Smooth muscle cell (in vitro differentiated cells): Measurements from ENCODE around the gene DPH3. TPM values are rescaled to one million over a fixed set of nuclear protein-coding genes. Genes with fewer than 3 reads are reported as not detected.
"Not testable (repeated sequence)": the region's sequence is repeated elsewhere in the genome, so short reads cannot be mapped to it uniquely, and the experiment has no call there.

ENCODE experiments used
- DNase-seq: peaks from one replicate; lab custom pipeline; 2025; ENCODE audit not compliant: unreplicated experiment; lab: John Stamatoyannopoulos, UW
- H2AFZ ChIP-seq: fragments of 200-600 bp; sonication (generic); 2 replicates; pipeline ENCODE4 v1.6.0; 2016; ENCODE audit warnings: antibody characterized with exemption, low read depth, mild to moderate bottlenecking
- H3F3A ChIP-seq: fragments of 200-600 bp; sonication (generic); 2 replicates; pipeline ENCODE4 v1.6.0; 2017; ENCODE audit warnings: antibody characterized with exemption, low read depth
- H3K27ac ChIP-seq: fragments of 200-600 bp; sonication (generic); 2 replicates; pipeline ENCODE4 v1.5.1; 2016; ENCODE audit warnings: low read depth, mild to moderate bottlenecking
- H3K27me3 ChIP-seq: fragments of 200-600 bp; sonication (generic); 2 replicates; pipeline ENCODE4 v1.6.1; 2016; ENCODE audit warnings: low read depth, mild to moderate bottlenecking
- H3K36me3 ChIP-seq: fragments of 200-600 bp; sonication (generic); 2 replicates; pipeline ENCODE4 v1.5.1; 2016; ENCODE audit warnings: low read depth
- H3K4me1 ChIP-seq: fragments of 200-600 bp; sonication (generic); 2 replicates; pipeline ENCODE4 v1.5.1; 2016; ENCODE audit warnings: low read depth
- H3K4me2 ChIP-seq: fragments of 200-600 bp; sonication (generic); 2 replicates; pipeline ENCODE4 v1.6.0; 2016; ENCODE audit warnings: mild to moderate bottlenecking
- H3K4me3 ChIP-seq: fragments of 200-600 bp; sonication (generic); 2 replicates; pipeline ENCODE4 v1.5.1; 2016; ENCODE audit warnings: mild to moderate bottlenecking
- H3K79me2 ChIP-seq: fragments of 200-600 bp; sonication (generic); 2 replicates; pipeline ENCODE4 v1.6.0; 2016; ENCODE audit warnings: low read depth, mild to moderate bottlenecking
- H3K9ac ChIP-seq: fragments of 200-600 bp; sonication (generic); 2 replicates; pipeline ENCODE4 v1.6.0; 2016; ENCODE audit warnings: low read depth
- H3K9me3 ChIP-seq: fragments of 200-600 bp; sonication (generic); replicated peaks from 2 replicates; pipeline ENCODE4 v1.5.1; 2016; ENCODE audit warnings: low read depth
- H4K20me1 ChIP-seq: fragments of 200-600 bp; sonication (generic); 2 replicates; pipeline ENCODE4 v1.6.0; 2016; ENCODE audit warnings: low read depth
- CTCF ChIP-seq: fragments of 200-600 bp; sonication (generic); IDR thresholded peaks from 2 replicates; pipeline ENCODE4 v1.5.1; 2017; ENCODE audit warnings: borderline replicate concordance, mild to moderate bottlenecking, antibody characterized with exemption; ENCODE audit not compliant: insufficient read depth, poor library complexity, severe bottlenecking
- WGBS: methylation state at CpG from one replicate; pipeline ENCODE4 v1.1.7; 2016; ENCODE audit warnings: low lambda C conversion rate; 5-methylcytosine and 5-hydroxymethylcytosine counted together
- polyA plus RNA-seq: library from polyadenylated mRNA; unstranded; fragments of >200 nt; fragmentation: Nextera tagmentation; extraction: Ambion mirVana; gene quantifications from 2 replicates; pipeline ENCODE4 v1.2.1, GENCODE V29; 2016
- total RNA-seq: library from RNA; depleted of rRNA; stranded (reverse); fragments of >200 nt; gene quantifications from 2 replicates; pipeline ENCODE4 v1.2.3, GENCODE V29; 2014

DPH3 gene
- total RNA-seq (42.9 and 44.7 TPM in 2 replicates), polyA plus RNA-seq (69.5 and 78.8 TPM in 2 replicates)

GRCh38 chr3:16264708-16265454, at the start of gene DPH3, which contains the start of gene OXNAD1:
Gene DPH3 (minus strand): TSS chr3:16264943. CDS start chr3:16264876, 67 bp downstream.
Gene OXNAD1 (plus strand): TSS chr3:16265212. CDS start chr3:16270953, 5,741 bp downstream.
- no peaks in the 10 kb centered on the region for H3F3A ChIP-seq
- peaks cover 7% of the 10 kb centered on the region for H4K20me1 ChIP-seq
- H3K36me3 ChIP-seq = peaks cover 9% of the 10 kb centered on the region
- H3K4me2 ChIP-seq = peak within 1 kb of the TSS; percentile 96
- WGBS = under 1% methylated on average over 61 of the region's 61 CpGs
- peak within 1 kb of the TSS; percentile 74 for H2AFZ ChIP-seq
- H3K79me2 ChIP-seq = peaks cover 56% of the 10 kb centered on the region
- TF ChIP-seq CTCF = no peak
- H3K9ac ChIP-seq = peak within 1 kb of the TSS; percentile 96
- H3K4me3 ChIP-seq = peak within 1 kb of the TSS; percentile 71
- DNase-seq = peak; percentile 95
- peak within 1 kb of the TSS; percentile 86 for H3K27ac ChIP-seq
- no peaks in the 10 kb centered on the region for H3K9me3 ChIP-seq
- no peaks in the 10 kb centered on the region for H3K27me3 ChIP-seq
- H3K4me1 ChIP-seq = peaks cover 6% of the 10 kb centered on the region

DNA sequence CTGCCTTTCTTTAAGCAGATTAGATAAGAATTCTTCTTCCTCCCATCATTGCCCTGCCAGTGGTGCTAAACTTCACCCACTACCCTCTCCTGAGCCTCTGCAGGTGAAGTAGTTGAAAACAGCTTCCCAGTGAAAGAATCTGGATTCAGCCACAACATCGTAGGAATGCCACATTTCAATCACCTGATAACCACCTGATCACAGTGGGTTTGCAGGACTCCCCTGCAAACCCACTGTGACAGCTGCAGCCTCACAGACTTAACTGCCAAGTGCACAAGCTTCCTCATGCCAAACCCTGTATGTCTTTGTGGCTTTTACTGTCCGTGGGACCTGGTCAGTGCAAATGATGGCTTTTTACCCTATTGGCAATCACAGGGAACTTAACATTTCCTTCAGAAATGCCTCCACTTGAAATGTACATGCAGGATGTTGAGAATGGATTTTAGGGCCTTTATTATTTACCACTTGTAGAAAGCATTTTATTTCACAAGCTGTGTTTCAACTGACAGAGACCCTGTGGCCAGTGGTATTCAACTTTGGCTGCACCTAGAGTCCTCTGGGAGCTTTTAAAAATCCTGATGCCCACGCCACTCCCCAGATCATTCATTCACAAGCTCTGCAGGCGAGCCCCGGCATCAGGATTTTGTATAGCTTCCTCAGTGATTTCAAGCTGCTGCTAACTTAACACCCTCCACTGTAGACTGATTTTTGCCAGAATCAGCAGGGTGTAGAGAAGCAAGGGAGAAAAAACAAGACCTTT, 49.3 kb upstream of the DPH3 start:
- WGBS = 78% methylated on average over 5 of the region's 5 CpGs
- no peaks in the 10 kb centered on the region for H3K27me3 ChIP-seq
- no peak overlapping the region for H3K4me3 ChIP-seq
- H3K36me3 ChIP-seq = no peaks in the 10 kb centered on the region
- H3K4me2 ChIP-seq = no peak overlapping the region
- DNase-seq = no peak
- H3K79me2 ChIP-seq = no peaks in the 10 kb centered on the region
- H4K20me1 ChIP-seq = no peaks in the 10 kb centered on the region
- H3K9me3 ChIP-seq = no peaks in the 10 kb centered on the region
- no peak for TF ChIP-seq CTCF
- no peaks in the 10 kb centered on the region for H3F3A ChIP-seq
- no peaks in the 10 kb centered on the region for H3K4me1 ChIP-seq
- H3K9ac ChIP-seq = no peak overlapping the region
- no peak overlapping the region for H2AFZ ChIP-seq
- H3K27ac ChIP-seq = no peak overlapping the region

DNA sequence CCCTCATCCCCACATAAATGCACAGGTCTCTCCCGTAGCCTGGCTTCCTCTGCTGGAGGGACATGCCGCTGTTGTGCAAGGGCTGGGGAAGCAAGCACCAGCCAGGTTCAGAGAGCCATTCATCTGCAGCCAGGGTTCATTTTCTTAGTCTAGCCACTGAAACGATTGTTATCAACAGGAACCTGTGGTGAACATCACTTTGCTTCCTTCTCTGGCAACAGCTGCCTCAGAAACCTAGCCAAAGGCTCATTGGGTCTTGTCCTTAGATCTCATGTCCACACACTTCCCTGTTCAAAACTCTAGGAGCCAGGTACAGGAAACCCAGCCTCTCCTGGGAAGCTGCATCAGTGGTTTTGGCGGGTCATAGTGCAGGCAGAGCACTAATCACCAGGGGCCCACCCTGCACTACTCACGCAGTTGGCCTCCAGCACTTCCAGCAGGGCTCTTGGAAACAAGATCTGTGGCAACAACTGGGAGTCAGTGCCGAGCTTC, 47.3 kb upstream of the DPH3 start:
- H3K4me3 ChIP-seq = no peak overlapping the region
- no peaks in the 10 kb centered on the region for H3K27me3 ChIP-seq
- no peaks in the 10 kb centered on the region for H4K20me1 ChIP-seq
- no peaks in the 10 kb centered on the region for H3K79me2 ChIP-seq
- no peak overlapping the region for H3K9ac ChIP-seq
- no peaks in the 10 kb centered on the region for H3K4me1 ChIP-seq
- 63% methylated on average over 6 of the region's 6 CpGs for WGBS
- no peaks in the 10 kb centered on the region for H3K9me3 ChIP-seq
- H2AFZ ChIP-seq = no peak overlapping the region
- H3F3A ChIP-seq = no peaks in the 10 kb centered on the region
- peak overlapping the region; percentile 31 for H3K27ac ChIP-seq
- no peak for TF ChIP-seq CTCF
- no peak for DNase-seq
- no peaks in the 10 kb centered on the region for H3K36me3 ChIP-seq
- H3K4me2 ChIP-seq = no peak overlapping the region

DNA sequence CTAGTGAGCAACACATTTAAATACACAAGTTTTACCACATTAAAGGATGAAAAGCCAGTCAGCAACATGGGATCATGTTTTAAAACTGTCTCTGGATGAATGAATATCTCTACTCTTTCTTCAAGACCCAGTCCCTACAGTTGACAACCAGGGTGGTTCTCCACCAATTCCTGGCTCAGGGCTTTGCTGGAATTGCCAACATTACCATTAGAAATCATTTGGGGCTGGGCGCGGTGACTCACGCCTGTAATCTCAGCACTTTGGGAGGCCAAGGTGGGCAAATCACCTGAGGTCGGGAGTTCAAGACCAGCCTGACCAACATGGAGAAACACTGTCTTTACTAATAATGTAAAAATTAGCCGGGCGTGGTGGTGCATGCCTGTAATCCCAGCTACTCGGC, 45.7 kb upstream of the DPH3 start:
- H3K4me2 ChIP-seq, DNase-seq, H3K27me3 ChIP-seq, H4K20me1 ChIP-seq, H3K79me2 ChIP-seq, H3F3A ChIP-seq, H2AFZ ChIP-seq, H3K9me3 ChIP-seq, H3K9ac ChIP-seq, H3K4me3 ChIP-seq, H3K4me1 ChIP-seq, H3K36me3 ChIP-seq: not testable (repeated sequence)
- peak overlapping the region; percentile 28 for H3K27ac ChIP-seq
- 95% methylated on average over 7 of the region's 7 CpGs for WGBS
